Endothelial cell of umbilical vein (primary cell): ENCODE measurements around the gene BMP10. TPM values are rescaled to one million over a fixed set of nuclear protein-coding genes. Genes with fewer than 3 reads are reported as not detected.

Experiments used
- BruUV-seq: library from RNA; stranded (reverse); fragments of 400-500 nt; replicated peaks from 2 replicates; lab custom pipeline; 2021; lab: Mats Ljungman, UMichigan
- CTCF ChIA-PET: fragments of 300-600, 350-600 bp; sonication (Branson Sonifier 250); formaldehyde crosslinking; loops from one replicate; lab custom pipeline; 2021; ENCODE audit warnings: antibody characterized with exemption, inconsistent platforms; lab: Charles Lee
- POLR2A ChIA-PET: fragments of 300-600, 350-600 bp; sonication (Branson Sonifier 250); formaldehyde crosslinking; loops from one replicate; lab custom pipeline; 2021; ENCODE audit warnings: antibody characterized with exemption, inconsistent platforms; lab: Charles Lee
- DNase-seq: peaks from one replicate; pipeline ENCODE4 v3.0.0-alpha.2; 2011; ENCODE audit warnings: low read depth, low spot score
- FAIRE-seq: peaks from 2 replicates; lab custom pipeline; 2011; peaks lifted over from hg19 to GRCh38; lab: Jason Lieb, UNC
- H2AFZ ChIP-seq: 2 replicates; pipeline ENCODE4 v1.6.0; 2012; ENCODE audit warnings: low read depth, low read length, control low read depth, inconsistent platforms
- H3K27ac ChIP-seq: 2 replicates; pipeline ENCODE4 v1.5.1; 2011; ENCODE audit warnings: low read depth, mild to moderate bottlenecking, control low read depth, low read length, moderate library complexity; ENCODE audit not compliant: insufficient read depth
- H3K27me3 ChIP-seq, 2 experiments: 2 replicates each; pipeline versions ENCODE4 v1.6.0 to v1.6.1; 2011; ENCODE audit warnings: low read length in 2 of 2, mixed read lengths in 1 of 2; ENCODE audit not compliant: control insufficient read depth in 2 of 2, insufficient read depth in 2 of 2
- H3K36me3 ChIP-seq, 2 experiments: 2 replicates in 1 of 2; 3 replicates in 1 of 2; pipeline ENCODE4 v1.5.1; 2011; ENCODE audit warnings: low read length in 2 of 2, mild to moderate bottlenecking in 1 of 2, moderate library complexity in 1 of 2; ENCODE audit not compliant: control insufficient read depth in 2 of 2, insufficient read depth in 2 of 2; ENCODE audit errors: extremely low read depth in 1 of 2
- H3K4me1 ChIP-seq: 3 replicates; pipeline ENCODE4 v1.5.1; 2011; ENCODE audit warnings: mild to moderate bottlenecking, low read length; ENCODE audit not compliant: control insufficient read depth, insufficient read depth; ENCODE audit errors: extremely low read depth
- H3K4me2 ChIP-seq: 2 replicates; pipeline ENCODE4 v1.6.1; 2011; ENCODE audit warnings: low read length, control low read depth, mixed read lengths; ENCODE audit not compliant: insufficient read depth
- H3K4me3 ChIP-seq, 3 experiments: fragments of 200-600 bp in 1 of 3; sonication (generic), shearing (Covaris generic) in 1 of 3; replicated peaks in 1 of 3; 2 replicates each; pipeline ENCODE4 v1.5.1; 2011 to 2016; ENCODE audit warnings: control low read depth in 3 of 3, low read length in 3 of 3, mild to moderate bottlenecking in 2 of 3, inconsistent platforms in 1 of 3, low read depth in 1 of 3, moderate library complexity in 1 of 3; ENCODE audit not compliant: insufficient read depth in 1 of 3
- H3K79me2 ChIP-seq: 2 replicates; pipeline ENCODE4 v1.6.0; 2012; ENCODE audit warnings: low read length, inconsistent platforms; ENCODE audit not compliant: control insufficient read depth, insufficient read depth
- H3K9ac ChIP-seq: replicated peaks from 2 replicates; pipeline ENCODE3; 2011; ENCODE audit warnings: low read length, control low read depth; ENCODE audit not compliant: insufficient read depth; ENCODE audit errors: extremely low read depth
- H3K9me1 ChIP-seq: replicated peaks from 3 replicates; pipeline ENCODE4 v1.6.0; 2011; ENCODE audit warnings: mild to moderate bottlenecking, low read length; ENCODE audit not compliant: control insufficient read depth, insufficient read depth; ENCODE audit errors: extremely low read depth
- H3K9me3 ChIP-seq: replicated peaks from 2 replicates; pipeline ENCODE4 v1.5.1; 2012; ENCODE audit warnings: low read length, inconsistent platforms; ENCODE audit not compliant: control insufficient read depth, insufficient read depth
- H4K20me1 ChIP-seq: replicated peaks from 2 replicates; pipeline ENCODE3; 2011; ENCODE audit warnings: mild to moderate bottlenecking, low read length; ENCODE audit not compliant: control insufficient read depth, insufficient read depth; ENCODE audit errors: extremely low read depth
- EZH2 ChIP-seq: IDR thresholded peaks from 2 replicates; pipeline ENCODE4 v1.6.1; 2012; ENCODE audit warnings: borderline replicate concordance, low read depth, mild to moderate bottlenecking, moderate library complexity, low read length, inconsistent platforms; ENCODE audit not compliant: severe bottlenecking
- FOS ChIP-seq: IDR thresholded peaks from 2 replicates; pipeline ENCODE4 v1.6.1; 2011; ENCODE audit warnings: mild to moderate bottlenecking, low read length, moderate library complexity, borderline replicate concordance; ENCODE audit not compliant: insufficient read depth
- GATA2 ChIP-seq: IDR thresholded peaks from 2 replicates; pipeline ENCODE4 v1.7.0; 2011; ENCODE audit warnings: low read depth, mild to moderate bottlenecking, moderate library complexity, mixed read lengths, low read length; ENCODE audit not compliant: insufficient read length, insufficient read depth
- JUN ChIP-seq: IDR thresholded peaks from 2 replicates; pipeline ENCODE4 v1.6.1; 2011; ENCODE audit warnings: borderline replicate concordance, low read depth; ENCODE audit not compliant: insufficient read length, insufficient read depth
- MYC ChIP-seq: IDR thresholded peaks from one replicate; pipeline ENCODE4 v1.6.1; 2011; ENCODE audit warnings: mild to moderate bottlenecking, low read depth, low read length
- POLR2A ChIP-seq: IDR thresholded peaks from 2 replicates; pipeline ENCODE4 v1.6.1; 2012; ENCODE audit warnings: low read depth, mild to moderate bottlenecking, control low read depth, low read length
- POLR2AphosphoS5 ChIP-seq: IDR thresholded peaks from 2 replicates; pipeline ENCODE4 v1.6.1; 2012; ENCODE audit warnings: low read depth, mild to moderate bottlenecking, control low read depth, low read length, moderate library complexity; ENCODE audit not compliant: insufficient read depth
- dilution Hi-C: fragments of 300-500 bp; cut with MboI; formaldehyde crosslinking; loops from one replicate; pipeline ENCODE4 v1.15.0; 2019; ENCODE audit warnings: low sequenced_read_pairs; ENCODE audit not compliant: extremely low pct_ligation_motif_present
- intact Hi-C: fragments of 100-400 bp; cut with micrococcal nuclease; formaldehyde crosslinking; loops from one replicate; pipeline ENCODE4 v1.10.0; 2022
- polyA plus RNA-seq, 4 experiments: library from polyadenylated mRNA; depleted of rRNA in 3 of 4; stranded (reverse) in 3 of 4; unstranded in 1 of 4; fragments of >200 nt; gene quantifications; 2 replicates each; pipeline versions ENCODE4 v1.2.1 to v1.2.3, GENCODE V29; 2011 to 2012; ENCODE audit warnings: missing spikeins in 1 of 4
- total RNA-seq: library from RNA; stranded (reverse); gene quantifications from 2 replicates; pipeline ENCODE4 v1.2.3, GENCODE V29; 2021
- TF ChIP-seq, protein P1 (sequence below): IDR thresholded peaks from 2 replicates; pipeline ENCODE4 v1.6.1; 2011; ENCODE audit not compliant: insufficient read depth, insufficient read length
- TF ChIP-seq, protein P2 (sequence below), 2 donors: IDR thresholded peaks; 1 replicate in 1 of 2; 2 replicates in 1 of 2; pipeline ENCODE4 v1.5.1; 2011; ENCODE audit warnings: low read length in 2 of 2, mild to moderate bottlenecking in 2 of 2, moderate library complexity in 2 of 2, control low read depth in 1 of 2, inconsistent platforms in 1 of 2, low read depth in 1 of 2; ENCODE audit not compliant: insufficient read depth in 1 of 2; ENCODE audit errors: extremely low read depth in 1 of 2

BMP10 gene
- total and polyA plus RNA-seq, 2 donors (not counting 3 experiments of a cell fraction or from before 2014, with no cell fraction given) = not detected

DNA sequence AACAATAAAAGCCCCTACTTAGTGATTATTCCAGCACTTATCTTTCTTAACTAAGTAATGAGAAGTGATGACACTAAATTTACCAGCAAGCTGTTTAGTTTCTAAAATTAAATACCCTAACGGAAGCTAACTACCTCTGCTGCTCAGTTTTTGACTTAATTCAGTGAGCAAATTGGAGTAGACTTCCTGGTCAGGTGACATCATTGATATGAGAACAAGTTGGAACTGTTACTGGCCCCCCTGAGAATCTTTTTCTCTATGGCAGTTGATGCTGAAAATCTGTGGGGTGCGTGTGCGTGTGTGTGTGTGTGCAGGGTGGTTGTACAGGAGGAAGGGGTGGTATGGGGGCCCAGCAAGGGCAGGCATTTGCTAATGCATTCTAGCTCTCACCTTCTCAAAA is 35.5 kb upstream of the BMP10 start:
- TF ChIP-seq POLR2A (no peak), POLR2AphosphoS5 (no peak), JUN (no peak), EZH2 (no peak), FOS (no peak), MYC (no peak), GATA2 (no peak)
- TF ChIP-seq, protein P1, sequence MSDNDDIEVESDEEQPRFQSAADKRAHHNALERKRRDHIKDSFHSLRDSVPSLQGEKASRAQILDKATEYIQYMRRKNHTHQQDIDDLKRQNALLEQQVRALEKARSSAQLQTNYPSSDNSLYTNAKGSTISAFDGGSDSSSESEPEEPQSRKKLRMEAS = no peak
- TF ChIP-seq, protein P2, sequence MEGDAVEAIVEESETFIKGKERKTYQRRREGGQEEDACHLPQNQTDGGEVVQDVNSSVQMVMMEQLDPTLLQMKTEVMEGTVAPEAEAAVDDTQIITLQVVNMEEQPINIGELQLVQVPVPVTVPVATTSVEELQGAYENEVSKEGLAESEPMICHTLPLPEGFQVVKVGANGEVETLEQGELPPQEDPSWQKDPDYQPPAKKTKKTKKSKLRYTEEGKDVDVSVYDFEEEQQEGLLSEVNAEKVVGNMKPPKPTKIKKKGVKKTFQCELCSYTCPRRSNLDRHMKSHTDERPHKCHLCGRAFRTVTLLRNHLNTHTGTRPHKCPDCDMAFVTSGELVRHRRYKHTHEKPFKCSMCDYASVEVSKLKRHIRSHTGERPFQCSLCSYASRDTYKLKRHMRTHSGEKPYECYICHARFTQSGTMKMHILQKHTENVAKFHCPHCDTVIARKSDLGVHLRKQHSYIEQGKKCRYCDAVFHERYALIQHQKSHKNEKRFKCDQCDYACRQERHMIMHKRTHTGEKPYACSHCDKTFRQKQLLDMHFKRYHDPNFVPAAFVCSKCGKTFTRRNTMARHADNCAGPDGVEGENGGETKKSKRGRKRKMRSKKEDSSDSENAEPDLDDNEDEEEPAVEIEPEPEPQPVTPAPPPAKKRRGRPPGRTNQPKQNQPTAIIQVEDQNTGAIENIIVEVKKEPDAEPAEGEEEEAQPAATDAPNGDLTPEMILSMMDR (IDR thresholded peaks at IDR 0.05; ENCODE audit: extremely low read depth in 1 of 2, insufficient read depth in 1 of 2, low read depth in 1 of 2, low read length in 2 of 2) = no peak
- Histone ChIP-seq H3K4me2 (no peak overlapping the region), H3K9ac (no peak overlapping the region), H3K27ac (no peak overlapping the region), H3K4me1 (peaks cover 32% of the 10 kb centered on the region), H4K20me1 (no peaks in the 10 kb centered on the region), H2AFZ (no peak overlapping the region), H3K27me3 (peaks cover 2 to 3% of the 10 kb centered on the region in 2 experiments), H3K36me3 (no peaks in the 10 kb centered on the region), H3K9me1 (no peaks in the 10 kb centered on the region), H3K9me3 (no peaks in the 10 kb centered on the region), H3K79me2 (no peaks in the 10 kb centered on the region), H3K4me3 (no peak overlapping the region)
- ChIA-PET CTCF (interaction anchor here (1.0 to 6.5 kb wide), 12 partner anchors 12 to 198 kb away, joined by 4 to 146 read pairs (median 8); no protein-coding TSS in a partner anchor), POLR2A (interaction anchor here (1.0 to 2.2 kb wide), 2 partner anchors 12 to 27 kb away, joined by 3 to 6 read pairs; no protein-coding TSS in a partner anchor)
- intact Hi-C loops = loop anchor here (5.0 kb wide), 1 partner anchor 439 kb away; the partner anchor contains the start of genes APLF and FBXO48
- no peak for FAIRE-seq
- dilution Hi-C loops = no loop called here
- no peak for DNase-seq
- no TSS peak for BruUV-seq
